IPS-NIHi7 (cell line): ENCODE data around the gene GNG2.
A peak's percentile ranks its signal among the peaks of the same experiment; 100 is the strongest.

Experiments
- DNase-seq: peaks from one replicate; pipeline ENCODE4 v3.0.0; 2012; ENCODE audit warnings: mixed read lengths; ENCODE audit errors: extremely low spot score

The GNG2 gene

DNA sequence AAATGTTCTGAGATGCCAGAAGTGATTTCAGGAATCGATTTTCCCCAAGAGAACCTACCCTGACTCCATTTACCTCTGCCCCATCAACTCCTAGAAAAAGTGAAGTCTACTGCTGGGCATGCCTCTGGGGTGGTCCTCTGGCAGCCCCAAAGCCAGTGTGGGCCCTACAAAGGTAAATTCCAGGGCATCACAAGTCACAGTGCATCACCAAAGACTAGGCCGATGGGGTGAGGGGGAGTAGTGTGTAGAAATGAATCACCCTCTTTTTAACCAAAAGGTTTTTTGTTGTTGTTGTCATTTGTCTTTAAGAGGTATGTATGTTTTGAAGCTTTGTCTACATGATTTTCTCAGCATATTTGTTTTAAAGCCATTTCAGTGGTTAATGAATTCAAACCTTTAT is 82.6 kb downstream of the GNG2 start:
- no peak for DNase-seq

DNA sequence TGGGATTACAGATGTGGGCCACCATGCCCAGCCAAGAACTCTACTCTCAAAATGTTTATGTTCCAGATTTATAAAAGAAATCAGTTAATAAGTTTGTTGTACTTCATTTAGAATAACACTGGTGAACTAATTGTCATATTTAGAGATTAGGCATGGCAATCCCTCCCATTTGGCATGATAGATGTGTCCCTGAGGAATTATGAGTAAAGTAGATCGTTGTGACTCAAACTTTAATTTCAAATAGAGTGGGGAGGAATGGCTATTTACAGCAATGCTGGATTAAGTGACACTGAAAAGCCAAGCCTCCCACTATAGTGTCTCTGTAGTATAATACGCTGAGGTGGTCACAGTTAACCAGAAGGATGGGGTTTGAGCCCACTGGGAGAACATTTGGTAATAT is 89.6 kb downstream of the GNG2 start:
- no peak for DNase-seq

DNA sequence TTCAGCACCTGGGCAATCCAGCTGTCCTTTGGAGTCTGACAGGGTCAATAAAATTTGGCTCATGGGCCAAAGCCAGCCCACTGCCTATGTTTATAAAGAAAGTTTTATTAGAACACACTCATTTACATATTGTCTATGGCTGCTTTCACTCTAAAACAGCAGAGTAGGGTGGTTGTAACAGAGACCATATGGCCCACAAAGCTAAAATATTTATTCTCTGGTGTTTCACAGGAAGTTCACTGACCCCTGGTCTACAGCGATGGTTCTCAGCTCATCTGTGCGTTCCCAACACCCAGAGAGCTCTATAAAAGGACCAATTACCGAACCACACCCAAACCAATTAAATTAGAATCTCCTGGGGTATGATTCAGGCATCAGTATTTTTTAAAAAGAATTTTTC is 91.2 kb downstream of the GNG2 start:
- DNase-seq, result no peak

DNA sequence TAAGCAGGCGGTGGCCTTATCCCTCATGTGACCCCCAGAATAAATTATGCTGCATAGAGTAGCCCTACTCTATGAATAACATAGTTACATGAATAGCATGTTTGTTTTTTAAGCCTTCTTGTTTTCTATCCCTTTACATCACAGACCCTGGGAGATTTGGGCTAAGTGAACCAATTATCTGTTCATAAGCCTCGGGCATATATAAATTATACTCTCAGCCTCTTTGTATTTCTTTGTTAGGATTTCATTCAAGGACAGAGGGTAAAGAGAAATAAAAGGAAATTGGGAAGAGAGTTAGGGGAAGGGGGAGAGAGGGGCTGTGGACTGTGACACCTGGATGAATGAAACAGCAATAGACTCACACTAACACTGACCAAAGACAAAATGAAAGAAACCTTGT is 93.6 kb downstream of the GNG2 start:
- no peak for DNase-seq

DNA sequence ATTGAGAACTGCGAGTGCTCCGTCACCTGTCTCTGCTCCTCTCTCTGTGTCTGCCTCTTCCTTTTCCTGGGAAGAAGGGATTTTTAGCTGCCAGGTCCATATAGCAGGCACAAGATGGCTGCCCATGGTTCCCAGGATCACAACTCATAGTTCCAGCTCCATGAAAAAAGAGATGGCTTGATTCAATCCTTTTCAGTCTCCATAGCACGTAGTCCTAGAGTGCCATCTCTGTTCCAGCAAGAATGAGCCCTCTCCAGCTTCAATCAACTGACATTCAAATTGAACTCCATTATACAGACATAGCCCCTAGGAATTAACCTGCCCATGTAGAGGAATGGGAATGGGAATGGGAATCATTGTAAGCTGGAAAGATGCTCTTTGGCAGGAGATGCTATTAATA is 94.2 kb downstream of the GNG2 start:
- DNase-seq, result peak; percentile 25

DNA sequence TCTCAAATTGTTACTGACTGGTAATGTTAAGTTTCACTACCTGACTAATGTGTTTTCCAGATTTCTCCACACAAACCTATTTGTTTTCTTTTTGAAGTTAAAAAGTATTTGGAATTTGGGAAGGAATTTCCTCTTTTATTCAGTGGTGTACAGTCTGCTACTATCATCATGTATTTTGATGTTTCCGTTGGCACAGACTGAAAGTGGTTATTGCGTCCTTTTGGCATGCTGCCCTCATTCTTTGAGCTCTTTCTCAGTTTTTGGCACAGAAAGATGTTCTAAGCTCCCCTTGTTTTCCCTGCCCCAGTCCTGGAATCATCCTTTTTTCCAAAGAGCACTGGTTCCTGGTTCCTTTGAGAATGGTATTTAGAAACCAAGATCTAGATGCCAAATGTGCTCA is 97.5 kb downstream of the GNG2 start:
- DNase-seq, result no peak

DNA sequence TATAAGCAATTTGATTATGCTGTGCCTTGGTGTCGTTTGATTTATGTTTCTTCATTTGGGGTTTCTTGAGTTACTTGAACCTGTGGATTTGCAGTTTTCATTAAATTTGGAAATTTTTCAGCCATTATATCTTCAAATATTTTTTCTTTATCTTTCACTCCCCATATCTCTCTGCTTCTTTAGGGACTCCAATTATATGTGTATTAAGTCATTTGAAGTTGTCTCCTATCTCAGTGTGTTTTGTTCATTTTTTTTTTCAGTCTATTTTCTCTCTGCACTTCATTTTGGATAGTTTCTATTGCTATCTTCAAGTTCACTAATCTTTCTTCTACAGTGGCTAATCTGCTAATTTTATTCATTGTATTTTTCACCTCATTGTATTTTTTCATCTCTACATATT is 99.5 kb downstream of the GNG2 start:
- no peak for DNase-seq

DNA sequence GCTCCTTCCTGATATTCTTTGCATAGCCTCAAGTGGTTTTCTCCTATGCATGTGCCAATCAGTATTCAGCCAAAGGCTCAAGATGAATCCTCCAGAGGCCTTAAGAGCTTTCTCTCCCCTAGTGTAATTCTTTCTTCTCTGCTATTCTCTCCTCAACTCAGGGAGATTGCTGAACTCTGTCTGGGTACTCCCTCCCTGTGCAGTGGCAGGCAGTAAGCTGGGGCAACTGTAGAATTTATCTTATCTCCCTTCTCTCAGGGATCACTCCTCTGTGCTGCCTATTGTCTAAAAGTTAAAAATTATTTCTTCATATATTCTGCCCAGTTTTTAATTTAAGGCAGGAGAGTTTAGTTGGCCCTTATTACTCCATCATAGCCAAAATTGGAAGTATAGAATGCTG is 100.5 kb downstream of the GNG2 start:
- no peak for DNase-seq

DNA sequence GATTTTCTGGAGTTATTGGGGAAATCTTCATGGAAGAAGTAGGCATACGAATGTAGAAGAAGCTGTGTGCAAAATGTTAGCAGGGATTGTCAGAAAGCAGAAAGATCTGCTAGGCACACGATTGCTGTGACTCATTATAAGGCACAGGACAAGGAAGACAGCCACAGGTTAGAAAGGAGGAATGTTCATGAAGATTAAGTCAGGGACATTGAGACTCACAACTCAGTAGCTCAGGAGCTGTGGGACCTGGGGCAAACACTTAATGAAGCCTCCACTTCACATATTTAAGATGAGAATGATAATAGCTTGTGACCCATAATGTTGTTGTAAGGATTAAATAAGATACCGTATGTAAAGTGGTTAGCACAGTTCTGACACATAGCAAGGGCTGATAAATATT is 102.3 kb downstream of the GNG2 start:
- DNase-seq, result no peak

DNA sequence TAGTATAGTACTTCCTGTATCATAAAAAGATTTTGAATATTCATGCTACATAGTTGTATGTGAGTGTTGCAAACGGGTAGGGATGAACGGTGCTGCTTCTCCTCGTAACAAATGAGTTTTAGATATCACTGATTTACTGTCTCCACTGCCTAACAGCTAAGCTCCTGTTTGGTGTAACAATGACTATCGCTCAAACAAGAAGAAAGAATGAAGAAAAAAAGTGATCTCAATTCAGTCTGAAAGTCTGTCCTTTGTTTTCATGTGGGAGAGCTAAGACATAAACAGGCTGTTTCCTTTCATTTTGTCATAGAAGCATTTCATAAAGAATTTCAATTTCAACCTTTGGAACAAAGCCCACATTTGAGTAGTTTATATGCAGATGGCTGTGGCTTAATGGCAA is 102.9 kb downstream of the GNG2 start:
- no peak for DNase-seq

DNA sequence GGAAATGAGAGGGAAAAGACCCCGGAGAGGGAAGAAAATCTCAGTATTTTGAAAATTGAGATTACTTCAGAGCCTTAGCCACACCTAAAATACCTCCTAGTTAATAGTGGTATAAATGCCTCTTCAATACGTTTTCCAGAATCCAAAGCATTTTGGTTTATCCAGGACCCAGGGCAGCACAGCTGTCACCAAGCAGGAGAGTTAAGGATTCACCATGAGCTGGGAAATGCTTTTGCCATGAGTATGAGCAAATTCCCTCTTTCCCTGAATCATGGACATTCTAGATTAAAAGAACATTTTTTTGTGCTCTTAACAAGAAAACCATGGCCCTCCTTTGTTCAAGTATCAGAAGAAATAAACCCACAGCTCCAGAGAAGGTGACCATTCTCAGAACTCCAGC is 107.1 kb downstream of the GNG2 start:
- no peak for DNase-seq

DNA sequence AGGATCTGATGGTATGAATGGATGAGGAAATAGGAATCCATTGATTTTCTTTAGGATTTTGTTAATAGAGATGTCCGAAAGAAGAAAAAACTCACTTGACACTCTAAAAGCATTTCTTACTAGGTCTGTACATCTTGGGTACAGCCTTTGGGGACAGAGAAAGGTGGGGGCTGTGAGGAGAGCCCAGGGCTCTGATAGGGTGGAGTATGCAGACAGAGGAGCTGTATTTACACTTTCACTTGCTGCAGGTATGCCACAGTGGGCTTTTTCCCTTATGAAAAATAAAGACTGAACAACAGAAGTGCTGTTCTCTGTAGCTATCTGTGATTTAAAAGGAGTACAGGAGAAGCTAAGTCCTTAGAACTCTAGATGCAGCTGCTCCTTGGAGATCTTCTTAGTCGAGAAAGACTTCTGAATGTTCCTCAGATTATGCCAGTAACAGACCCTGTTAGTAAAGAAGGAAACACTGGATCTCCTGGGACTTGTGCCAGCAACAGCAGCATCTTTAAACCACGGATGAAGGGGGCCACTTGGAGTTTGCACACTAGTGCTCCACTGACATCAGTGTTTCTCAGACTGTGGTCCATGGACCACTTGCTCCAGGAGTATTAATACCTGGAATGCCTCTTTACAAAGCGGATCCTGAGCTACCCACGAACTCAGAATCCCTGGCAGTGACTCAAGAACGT is 109.6 kb downstream of the GNG2 start:
- no peak for DNase-seq

DNA sequence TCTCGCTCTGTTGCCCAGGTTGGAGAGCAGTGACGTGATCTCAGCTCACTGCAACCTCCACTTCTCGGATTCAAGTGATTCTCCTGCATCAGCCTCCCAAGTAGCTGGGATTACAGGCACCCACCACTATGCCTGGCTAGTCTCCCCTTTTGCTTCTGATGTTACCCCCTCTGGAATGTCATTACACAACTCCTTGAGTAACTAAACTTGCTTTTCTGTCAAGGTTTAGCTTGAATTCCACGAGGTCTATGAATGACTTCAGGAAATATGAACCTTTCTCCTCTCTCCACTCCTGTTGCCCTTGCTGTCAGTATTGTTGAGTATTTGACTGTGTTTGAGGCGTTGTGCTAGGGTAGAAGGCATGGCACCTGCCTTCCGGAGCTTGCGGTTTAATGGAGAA is 112.2 kb downstream of the GNG2 start:
- DNase-seq, result no peak

DNA sequence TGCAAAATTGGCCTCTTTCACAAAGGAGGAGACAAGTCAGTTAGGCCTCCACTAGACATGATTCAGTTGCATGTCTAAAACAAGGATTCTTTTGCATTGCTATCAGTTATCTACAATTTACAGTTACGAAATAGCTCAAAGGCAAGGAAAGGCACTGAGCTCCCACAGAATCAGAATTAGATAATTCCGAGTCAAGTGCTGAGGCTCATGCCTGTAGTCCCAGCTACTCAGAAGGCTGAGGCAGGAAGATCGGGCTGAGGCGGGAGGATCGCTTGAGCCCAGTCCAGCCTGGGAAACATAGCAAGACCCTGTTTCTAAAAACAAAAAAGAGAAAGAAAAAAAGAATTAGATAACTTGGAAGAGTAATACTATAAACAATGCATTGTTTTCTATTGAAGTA is 116.7 kb downstream of the GNG2 start:
- DNase-seq, result no peak

DNA sequence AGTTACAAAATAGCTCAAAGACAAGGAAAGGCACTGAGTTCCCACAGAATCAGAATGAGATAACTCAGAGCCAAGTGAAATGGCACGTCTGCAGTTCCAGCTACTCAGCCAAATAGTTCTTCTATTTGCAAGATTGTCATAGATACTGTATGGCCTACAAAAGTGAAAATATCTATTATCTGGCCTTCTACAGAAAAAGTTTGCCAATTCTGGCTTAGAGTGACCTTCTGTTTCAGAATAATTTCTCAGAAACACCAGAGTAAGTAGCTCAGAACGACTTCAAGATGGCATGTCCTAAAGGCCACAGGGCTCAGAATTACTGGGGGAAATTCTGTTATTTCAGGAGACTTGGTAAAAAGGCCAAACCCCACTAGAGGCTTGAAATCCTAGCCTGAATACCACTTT is 118.3 kb downstream of the GNG2 start:
- DNase-seq, result no peak

DNA sequence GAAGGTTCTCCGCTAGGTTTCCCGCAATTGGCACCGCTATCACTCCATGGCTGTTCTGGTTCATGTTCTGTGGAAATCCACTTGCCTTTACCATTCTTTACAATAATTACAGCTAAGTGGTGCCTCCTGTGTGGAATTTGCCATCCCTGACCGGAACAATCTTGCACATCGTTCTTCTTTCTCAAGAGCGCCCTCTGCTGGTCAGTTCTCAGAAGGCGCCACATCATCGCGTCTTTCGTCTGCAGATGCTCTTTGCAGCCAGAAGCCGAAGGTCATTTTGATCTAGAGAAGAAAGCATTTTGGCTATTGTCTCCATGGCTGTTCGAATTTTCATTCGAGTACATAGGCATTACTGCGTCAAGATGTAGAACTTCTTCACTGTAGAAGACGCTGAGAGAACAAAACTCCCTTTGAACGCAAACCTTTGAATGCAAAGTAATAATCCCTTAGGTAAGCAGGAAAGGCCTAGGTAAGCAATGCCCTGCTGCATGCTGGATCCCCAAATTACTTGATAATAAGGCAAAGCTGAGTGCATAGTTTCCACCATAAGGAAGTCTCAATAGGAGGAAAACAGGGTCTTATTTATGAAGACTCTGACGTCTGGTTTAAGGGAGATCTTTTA is 118.8 kb downstream of the GNG2 start:
- DNase-seq, result peak; percentile 79

DNA sequence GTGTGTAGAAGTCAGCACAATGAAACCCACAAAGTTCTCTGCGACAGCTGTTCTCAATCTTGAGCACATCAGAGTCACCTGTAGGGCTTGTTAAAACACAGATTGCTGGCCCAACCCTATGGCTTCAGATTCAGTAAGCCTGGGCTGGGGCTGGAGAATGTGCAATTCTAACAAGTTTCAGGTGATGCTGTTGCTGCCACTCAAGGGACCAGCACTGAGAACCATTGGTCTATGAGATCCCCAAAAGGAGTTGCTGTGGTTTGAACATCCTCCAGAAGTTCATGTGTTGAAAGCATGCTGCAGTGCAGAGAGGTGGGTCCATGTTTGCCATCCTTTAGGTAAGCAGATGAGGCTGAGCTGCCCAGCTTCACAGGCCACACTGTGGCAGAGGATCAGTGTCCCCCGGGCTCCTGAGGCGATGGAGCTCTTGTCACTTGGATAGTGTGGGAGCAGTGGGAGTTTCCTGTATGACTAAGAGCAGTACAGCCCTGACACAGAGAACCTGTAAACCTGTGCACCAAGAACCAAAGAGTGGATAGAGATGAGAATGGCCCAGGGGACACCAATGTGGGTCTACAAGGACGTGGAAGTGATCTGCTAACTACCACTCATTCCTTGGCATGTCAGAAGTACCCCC is 120.9 kb downstream of the GNG2 start:
- no peak for DNase-seq

DNA sequence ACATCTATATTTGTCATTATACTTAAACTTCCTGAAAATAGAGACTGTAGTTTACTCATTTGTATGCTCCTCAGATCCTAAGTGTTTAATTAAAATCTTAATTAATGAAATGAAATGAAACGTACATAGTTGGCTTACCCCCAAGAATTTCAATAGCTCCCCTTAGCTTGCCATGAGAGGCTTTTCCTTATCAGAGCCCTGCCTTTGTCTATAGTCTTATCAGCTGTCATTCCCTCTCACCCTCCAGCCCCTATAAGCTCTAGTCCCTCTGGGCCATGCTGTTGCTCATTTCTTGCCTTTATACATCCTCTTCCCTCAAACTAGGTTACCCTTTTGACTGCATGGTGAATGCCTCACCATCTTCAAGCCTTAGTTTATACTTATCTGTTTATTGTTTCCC is 127.8 kb downstream of the GNG2 start:
- no peak for DNase-seq

DNA sequence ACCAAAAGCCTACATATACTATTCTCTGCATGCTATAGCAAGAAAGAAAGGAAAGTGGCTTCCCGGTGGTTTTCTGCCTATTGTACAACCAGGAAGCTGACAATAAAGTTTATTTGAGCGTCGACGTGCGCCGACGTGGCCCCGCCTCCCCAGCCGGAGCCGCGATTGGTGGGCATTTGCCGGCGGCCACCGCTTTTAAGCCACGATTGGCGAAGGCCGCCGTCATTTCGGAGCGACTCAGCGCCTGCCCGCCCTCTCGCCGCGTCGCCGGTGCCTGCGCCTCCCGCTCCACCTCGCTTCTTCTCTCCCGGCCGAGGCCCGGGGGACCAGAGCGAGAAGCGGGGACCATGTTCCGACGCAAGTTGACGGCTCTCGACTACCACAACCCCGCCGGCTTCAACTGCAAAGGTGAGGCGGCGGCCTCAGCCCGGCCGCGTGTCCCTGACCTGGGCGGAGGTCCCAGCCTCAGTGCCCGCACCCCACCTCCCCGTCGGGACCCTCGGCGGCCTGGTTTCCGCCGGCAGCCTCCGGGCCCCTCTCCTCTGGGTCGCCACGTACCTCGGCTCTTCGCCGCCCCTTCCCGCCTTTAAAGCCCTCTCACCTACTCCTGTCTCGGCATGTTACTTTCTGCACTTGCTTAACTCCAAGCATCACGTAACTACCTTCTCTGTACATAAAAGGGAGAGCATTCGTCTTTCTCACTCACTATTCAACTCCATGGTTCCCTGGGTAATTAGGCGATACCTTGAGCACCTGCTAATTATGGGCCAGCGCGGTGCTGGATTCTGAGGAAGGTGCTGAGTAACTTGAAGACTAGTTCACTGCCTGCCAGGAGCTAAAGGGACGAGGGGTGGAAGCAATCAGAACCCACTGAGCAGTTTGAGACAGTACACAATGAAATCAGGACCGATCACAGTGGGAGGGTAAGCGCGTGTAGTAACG is 129.2 kb downstream of the GNG2 start, which contains the start of gene RTRAF:
RTRAF (plus strand) TSS at position 254 of the 942 bp plus-strand sequence; CDS start at position 348, 94 bp downstream.
- peak; percentile 97 for DNase-seq

DNA sequence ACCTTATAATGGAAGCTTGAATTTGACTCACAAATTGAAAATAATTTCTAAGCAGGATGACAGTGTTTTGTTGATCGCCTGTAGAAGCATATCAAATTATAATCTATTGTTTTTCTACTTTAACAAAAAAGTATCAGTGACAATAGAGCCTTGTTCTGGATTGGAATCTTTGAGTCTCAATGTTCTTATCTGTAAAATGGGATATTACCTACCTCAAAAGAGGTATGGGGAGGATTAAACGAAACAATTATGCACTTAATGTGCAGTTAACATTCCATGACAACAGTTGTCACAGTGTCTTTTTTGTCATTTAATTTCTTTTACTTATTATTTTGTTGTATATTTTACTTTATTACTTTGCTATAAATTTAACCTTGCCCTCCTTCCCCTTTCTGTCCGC is 130.1 kb downstream of the GNG2 start:
- no peak for DNase-seq

DNA sequence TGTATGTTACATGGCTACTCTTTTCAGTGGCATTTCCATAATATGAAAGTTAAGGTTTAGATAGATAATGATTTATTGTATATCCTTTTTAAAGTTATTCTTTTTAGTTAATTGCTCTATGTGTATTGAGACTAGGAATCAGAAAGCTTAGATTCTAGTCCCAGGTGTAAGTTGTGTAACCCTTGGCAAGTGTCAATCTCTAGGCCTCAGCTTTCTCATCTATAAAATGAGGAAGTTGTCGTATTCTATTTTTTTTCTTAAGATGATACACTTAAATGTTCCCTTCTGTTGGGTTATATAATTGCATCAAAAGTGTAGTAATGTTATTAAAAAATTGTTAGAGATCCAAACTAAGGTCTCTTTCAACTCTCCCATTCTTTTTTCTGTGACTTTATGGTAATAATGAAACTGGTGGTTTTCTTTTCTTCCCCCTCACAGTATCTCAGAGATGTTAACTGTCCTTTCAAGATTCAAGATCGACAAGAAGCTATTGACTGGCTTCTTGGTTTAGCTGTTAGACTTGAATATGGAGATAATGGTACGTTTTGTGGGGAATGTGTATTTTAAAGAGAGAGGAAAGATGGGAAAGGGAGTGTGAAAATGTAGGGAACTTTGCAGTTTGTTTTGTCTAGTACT is 133.0 kb downstream of the GNG2 start:
- DNase-seq, result no peak
